Stimulated activated CD4-positive, alpha-beta T cell treated with anti-CD3 and anti-CD28 coated beads, Interleukin-1b, Interleukin-23, amount 100 ng/mL, for 48 hours (primary cell): ENCODE results near the gene KIAA2012.
"Not testable (repeated sequence)": the region's sequence is repeated elsewhere in the genome, so short reads cannot be mapped to it uniquely, and the experiment has no call there.

Source experiments
- DNase-seq: peaks from one replicate; pipeline ENCODE4 v3.0.0-alpha.2; 2020

KIAA2012 gene

GRCh38 chr2:202121532-202122162, 48.6 kb downstream of the KIAA2012 start:
- DNase-seq, result no peak

- DNase-seq, result no peak
Observed at GRCh38 chr2:202122163-202122540, 49.1 kb downstream of the KIAA2012 start.

GRCh38 chr2:202122980-202123720, 50.1 kb downstream of the KIAA2012 start:
- no peak for DNase-seq

GRCh38 chr2:202124286-202124685, 51.2 kb downstream of the KIAA2012 start:
- DNase-seq, result no peak

- DNase-seq, result no peak
Observed at GRCh38 chr2:202127687-202128331, 54.8 kb downstream of the KIAA2012 start.

GRCh38 chr2:202129841-202130240, 56.8 kb downstream of the KIAA2012 start:
- DNase-seq, result no peak

GRCh38 chr2:202133200-202133908, 60.3 kb downstream of the KIAA2012 start:
- no peak for DNase-seq

- no peak for DNase-seq
Observed at GRCh38 chr2:202133909-202134265, 60.8 kb downstream of the KIAA2012 start.

- no peak for DNase-seq
Observed at GRCh38 chr2:202135091-202135874, 62.2 kb downstream of the KIAA2012 start.

GRCh38 chr2:202136039-202136438, 63.0 kb downstream of the KIAA2012 start:
- not testable (repeated sequence) for DNase-seq

GRCh38 chr2:202136526-202136925, 63.5 kb downstream of the KIAA2012 start:
- DNase-seq, result no peak

GRCh38 chr2:202140522-202141252, 67.6 kb downstream of the KIAA2012 start:
- DNase-seq, result no peak

- no peak for DNase-seq
Observed at GRCh38 chr2:202141329-202141947, 68.4 kb downstream of the KIAA2012 start.

GRCh38 chr2:202142540-202142939, 69.5 kb downstream of the KIAA2012 start:
- DNase-seq, result no peak

- DNase-seq, result no peak
Observed at GRCh38 chr2:202147775-202148174, 74.7 kb downstream of the KIAA2012 start.

- no peak for DNase-seq
Observed at GRCh38 chr2:202148515-202149154, 75.6 kb downstream of the KIAA2012 start.

GRCh38 chr2:202149155-202149762, 76.2 kb downstream of the KIAA2012 start:
- no peak for DNase-seq

GRCh38 chr2:202149936-202150335, 76.9 kb downstream of the KIAA2012 start:
- DNase-seq, result no peak

GRCh38 chr2:202152104-202152715, 79.2 kb downstream of the KIAA2012 start:
- DNase-seq, result no peak

- no peak for DNase-seq
Observed at GRCh38 chr2:202154613-202155012, 81.6 kb downstream of the KIAA2012 start.
